PC-9 (cell line): Measurements from ENCODE around the gene CREB3L1.

ENCODE experiments used
- EZH2 ChIP-seq: fragments of 200-600 bp; sonication (generic); IDR thresholded peaks from 2 replicates; pipeline ENCODE4 v1.8.0; 2017; ENCODE audit warnings: antibody characterized with exemption, low read depth
- TF ChIP-seq, protein P1 (sequence below): fragments of 200-600 bp; sonication (generic); conservative IDR thresholded peaks from 2 replicates; pipeline ENCODE4 v1.6.1; 2017; ENCODE audit warnings: mixed run types, antibody characterized with exemption, mild to moderate bottlenecking, moderate library complexity

GRCh38 chr11:46330154-46330553 is 52.7 kb downstream of the CREB3L1 start:
- TF ChIP-seq, protein P1, sequence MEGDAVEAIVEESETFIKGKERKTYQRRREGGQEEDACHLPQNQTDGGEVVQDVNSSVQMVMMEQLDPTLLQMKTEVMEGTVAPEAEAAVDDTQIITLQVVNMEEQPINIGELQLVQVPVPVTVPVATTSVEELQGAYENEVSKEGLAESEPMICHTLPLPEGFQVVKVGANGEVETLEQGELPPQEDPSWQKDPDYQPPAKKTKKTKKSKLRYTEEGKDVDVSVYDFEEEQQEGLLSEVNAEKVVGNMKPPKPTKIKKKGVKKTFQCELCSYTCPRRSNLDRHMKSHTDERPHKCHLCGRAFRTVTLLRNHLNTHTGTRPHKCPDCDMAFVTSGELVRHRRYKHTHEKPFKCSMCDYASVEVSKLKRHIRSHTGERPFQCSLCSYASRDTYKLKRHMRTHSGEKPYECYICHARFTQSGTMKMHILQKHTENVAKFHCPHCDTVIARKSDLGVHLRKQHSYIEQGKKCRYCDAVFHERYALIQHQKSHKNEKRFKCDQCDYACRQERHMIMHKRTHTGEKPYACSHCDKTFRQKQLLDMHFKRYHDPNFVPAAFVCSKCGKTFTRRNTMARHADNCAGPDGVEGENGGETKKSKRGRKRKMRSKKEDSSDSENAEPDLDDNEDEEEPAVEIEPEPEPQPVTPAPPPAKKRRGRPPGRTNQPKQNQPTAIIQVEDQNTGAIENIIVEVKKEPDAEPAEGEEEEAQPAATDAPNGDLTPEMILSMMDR, result no peak
- TF ChIP-seq EZH2, result no peak
